HG03439 (cell line): ENCODE data around the gene EYS.
A peak's percentile ranks its signal among the peaks of the same experiment; 100 is the strongest.
"Not testable (repeated sequence)": the region's sequence is repeated elsewhere in the genome, so short reads cannot be mapped to it uniquely, and the experiment has no call there.

Source experiments
- ATAC-seq: cut with Tn5 transposase; IDR thresholded peaks from one replicate; pipeline ENCODE4 v1.9.1; 2021; ENCODE audit warnings: mild to moderate bottlenecking, moderate library complexity; ENCODE audit not compliant: unreplicated experiment

EYS gene

DNA sequence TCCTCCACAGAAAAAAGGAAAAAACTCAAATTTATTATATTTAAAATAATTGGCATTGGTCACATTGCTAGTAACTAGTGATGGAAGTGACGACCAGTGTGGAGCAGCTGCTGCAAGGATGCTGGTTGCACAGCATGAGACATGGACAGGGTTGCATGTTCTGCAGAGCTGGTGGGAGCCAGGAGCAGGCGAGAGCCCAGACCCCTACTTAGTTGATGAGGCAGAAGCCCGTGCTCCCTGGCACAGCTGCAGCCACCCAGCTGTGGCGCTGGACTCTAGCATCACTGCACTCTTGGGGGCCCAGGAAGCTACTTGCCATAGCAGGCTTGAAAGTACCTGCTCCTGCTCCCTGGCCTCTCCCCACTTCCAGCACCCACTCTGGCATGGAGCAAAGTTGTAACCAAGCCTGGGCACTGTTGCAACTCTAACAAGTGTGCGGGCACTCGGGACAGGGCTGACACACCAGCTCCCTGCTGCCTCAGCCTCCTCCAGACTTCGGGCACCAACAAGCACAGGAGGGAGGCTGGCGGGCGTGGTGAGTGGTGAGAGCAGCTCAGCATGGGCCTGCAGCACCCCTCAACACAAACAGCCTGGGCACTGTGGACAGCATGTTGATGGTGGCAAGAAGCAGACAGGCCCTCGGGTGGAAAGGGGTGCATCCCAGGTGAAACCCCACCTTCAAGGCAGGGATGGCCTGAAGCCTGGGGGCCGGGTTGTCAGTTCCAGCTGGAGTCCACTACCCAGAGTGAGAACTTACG is 69.6 kb downstream of the EYS start:
- no peak for ATAC-seq

DNA sequence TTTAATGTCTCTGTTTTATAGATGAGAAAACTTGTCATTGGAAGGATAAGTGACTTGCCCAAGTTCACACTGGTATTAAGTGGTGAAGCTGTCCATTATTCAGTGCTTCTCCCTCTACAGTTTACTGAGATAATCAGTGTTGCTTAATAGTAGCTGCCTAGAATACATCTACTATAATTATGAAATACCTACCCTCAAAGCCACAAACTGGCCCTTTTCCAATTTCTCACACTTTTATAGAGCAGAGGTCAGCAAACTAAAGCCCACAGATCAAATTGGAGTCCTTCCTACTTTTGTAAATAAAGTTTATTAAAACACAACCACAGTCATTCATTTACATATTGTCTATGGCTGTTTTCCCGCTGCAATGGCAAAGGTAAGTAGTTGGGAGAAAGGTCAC is 73.5 kb downstream of the EYS start:
- ATAC-seq, result no peak

DNA sequence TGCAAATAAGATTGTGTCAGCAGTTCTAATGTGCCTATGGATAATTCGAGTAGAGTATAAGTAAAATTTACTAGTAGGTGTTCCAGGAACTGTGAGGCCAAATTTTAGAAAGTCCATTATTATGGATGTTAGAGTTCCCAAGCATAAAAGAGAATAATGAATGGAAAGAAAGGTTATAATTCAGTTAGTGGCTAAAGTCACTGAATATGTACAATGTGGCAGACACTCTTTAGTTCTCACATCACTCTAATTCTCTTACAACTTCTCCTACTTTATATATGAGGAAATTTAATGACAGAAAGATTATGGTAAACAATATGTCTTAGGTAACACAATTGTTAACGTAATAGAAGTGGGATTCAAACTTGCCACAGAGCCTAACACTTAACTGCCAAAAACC is 75.3 kb downstream of the EYS start:
- no peak for ATAC-seq

DNA sequence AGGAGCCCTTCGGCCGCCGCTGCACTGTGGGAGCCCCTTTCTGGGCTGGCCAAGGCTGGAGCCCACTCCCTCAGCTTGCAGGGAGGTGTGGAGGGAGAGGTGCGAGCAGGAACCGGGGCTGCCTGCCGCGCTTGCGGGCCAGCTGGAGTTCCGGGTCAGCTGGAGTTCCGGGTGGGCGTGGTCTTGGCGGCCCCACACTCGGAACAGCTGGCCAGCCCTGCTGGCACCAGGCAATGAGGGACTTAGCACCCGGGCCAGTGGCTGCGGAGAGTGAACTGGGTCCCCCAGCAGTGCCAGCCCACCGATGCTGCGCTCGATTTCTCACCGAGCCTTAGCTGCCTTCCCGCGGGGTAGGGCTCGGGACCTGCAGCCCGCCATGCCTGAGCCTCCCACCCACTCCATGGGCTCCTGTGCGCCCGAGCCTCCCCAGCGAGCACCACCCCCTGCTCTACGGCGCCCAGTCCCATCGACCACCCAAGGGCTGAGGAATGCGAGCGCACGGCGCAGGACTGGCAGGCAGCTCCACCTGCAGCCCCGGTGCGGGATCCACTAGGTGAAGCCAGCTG is 79.5 kb downstream of the EYS start:
- ATAC-seq, result not testable (repeated sequence)

DNA sequence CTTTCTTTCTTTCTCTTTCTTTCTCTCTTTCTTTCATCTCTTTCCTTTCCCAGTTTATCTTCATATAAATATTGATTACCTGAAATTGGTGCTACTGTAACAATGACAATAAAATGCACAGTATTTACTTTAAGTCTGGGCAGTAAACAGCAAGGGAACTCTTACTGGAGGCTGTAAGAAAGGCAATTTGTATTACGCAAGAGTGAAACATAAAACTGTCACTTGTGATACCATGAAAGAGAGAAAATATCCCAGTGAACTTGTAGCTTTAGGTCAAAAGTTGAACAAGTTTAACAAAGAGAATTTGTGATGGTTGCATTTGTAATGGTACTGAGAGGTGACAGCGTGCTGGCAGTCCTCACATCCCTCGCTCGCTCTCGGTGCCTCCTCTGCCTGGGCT is 80.0 kb downstream of the EYS start:
- no peak for ATAC-seq

DNA sequence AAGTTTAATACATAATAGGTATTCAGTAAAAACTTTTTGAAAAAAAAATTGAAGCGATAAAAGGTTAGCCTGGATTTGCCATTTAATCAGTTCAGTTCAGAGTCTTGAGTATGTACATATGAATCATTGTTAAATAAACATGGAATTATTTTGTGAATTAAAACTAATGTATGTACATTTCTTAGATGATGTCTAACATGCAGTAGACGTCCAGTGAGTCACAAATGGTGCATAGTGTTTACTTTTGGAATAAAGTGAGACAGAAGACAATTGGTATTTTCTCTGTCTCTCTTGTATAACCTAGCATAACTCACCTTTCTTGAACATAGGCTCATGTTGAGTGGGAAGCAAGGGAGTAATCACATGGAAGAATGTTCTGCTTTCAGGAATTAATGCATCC is 83.5 kb downstream of the EYS start:
- no peak for ATAC-seq

DNA sequence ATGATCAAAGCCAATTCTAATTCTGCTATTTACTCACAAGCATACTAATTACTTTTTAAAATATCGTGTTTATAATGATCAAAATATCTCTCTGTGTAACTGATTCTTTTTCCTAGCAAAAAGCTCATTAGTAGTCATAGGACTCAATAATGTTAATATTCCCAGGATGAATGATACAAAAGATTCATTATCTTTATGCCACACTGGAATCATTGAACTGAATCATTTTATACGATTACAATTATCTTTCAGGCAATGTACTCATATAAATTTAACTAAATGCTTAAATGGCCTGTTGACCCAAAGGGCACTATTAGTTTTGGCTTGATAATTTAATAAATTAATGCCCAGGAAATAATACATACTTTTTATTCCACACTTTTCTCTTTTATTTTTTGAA is 96.3 kb downstream of the EYS start:
- ATAC-seq, result no peak

DNA sequence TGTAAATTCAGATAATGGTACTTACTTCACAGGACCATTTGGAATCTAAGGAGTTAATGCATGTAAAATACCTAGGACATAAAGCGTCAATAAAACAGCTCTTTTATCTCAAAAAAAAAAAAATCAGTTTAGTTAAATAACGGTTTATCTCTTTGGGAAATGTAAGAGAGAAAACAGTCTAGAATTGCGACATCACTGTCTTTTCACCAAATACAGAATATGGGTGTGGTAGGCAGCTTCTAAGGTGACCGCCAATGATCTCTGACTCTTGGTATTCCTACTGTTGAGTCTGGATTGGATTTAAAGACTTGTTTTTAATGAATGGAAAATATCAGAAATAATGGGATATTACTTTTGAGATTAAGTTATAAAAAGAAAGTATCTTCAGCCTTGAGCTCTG is 111.5 kb downstream of the EYS start:
- no peak for ATAC-seq

DNA sequence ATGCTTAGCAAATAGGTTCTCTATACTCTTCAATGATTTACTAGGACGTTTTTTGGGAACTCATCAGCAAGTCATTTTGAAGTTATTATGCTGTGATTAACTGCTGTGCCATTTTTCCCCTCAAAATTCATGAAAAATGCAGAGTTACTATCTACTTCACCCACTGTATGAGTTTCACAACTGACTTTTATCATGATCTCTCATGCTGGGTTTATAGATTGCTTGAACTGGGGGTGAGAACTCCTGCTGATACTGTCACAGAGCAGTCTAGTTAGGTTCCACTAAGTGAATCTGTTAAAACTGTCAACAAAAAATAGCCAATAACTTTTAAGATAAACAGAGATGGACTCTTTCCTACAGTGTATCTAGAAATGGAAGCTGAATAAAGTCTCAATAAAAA is 136.7 kb downstream of the EYS start:
- no peak for ATAC-seq

DNA sequence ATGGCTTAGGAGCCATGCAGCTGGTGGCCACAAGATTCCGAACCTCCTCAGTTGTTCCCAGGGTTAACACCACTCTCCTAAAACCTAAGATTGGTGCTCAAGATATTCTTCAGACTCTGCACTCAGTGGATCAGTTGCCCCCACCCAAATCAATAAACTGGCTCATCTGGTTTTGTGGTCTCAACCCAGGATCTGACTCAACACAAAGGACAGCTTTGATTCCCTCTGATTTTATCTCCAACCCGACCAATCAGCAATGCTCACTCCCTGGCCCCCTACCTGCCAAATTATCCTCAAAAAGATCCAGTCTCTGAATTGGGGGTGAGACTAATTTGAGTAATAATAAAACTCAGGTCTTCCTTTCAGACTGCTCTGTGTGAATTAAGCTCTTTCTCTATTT is 137.5 kb downstream of the EYS start:
- no peak for ATAC-seq

DNA sequence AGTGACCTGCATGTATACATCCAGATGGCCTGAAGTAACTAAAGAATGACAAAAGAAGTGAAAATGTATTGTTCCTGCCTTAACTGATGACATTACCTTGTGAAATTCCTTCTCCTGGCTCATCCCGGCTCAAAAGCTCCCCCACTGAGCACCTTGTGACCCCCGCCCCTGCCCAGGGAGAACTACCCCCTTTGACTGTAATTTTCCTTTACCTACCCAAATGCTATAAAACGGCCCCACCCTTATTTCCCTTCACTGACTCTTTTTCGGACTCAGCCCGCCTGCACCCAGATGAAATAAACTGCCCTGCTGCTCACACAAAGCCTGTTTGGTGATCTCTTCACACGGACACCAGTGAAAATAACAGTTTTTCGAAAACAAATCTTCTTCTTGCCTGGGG is 138.0 kb downstream of the EYS start:
- ATAC-seq, result not testable (repeated sequence)

DNA sequence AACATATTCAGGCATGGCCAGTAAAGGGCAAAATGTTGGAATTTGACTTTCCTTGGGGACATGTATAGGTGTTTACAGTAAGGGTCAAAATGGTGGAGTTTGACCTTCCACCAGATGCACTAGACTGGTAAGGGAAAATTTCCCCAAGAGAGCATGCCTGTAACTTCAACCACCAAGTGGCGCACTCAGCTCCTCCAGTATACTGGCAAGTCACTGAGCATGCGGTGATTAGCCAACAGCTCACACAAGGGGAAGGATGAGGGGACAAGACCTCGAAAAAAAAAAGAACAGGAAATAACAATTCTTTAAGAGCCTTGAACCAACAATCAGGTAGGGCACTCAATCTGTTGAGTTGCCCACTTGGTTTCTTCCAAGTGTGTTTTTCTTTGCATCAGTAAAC is 140.9 kb downstream of the EYS start:
- ATAC-seq, result no peak

DNA sequence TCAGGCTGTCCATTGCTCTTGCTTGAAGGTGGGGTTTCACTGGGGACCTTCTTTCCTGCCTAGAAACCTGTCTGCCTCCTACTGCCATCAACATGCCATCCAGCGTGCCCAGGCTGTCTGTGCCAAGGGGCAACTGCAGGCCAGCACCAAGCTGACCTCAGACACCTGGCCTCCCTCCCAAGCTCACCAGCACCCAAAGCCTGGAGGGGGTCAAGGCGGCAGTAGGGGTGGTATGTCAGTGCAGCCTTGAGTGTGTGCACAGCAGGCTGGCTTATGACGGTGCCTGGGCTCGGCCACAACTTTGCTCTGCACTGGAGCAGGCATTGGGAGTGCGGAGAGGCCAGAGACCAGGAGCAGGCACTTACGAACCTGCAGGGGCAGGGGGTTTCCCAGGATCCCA is 149.0 kb downstream of the EYS start:
- ATAC-seq, result no peak

DNA sequence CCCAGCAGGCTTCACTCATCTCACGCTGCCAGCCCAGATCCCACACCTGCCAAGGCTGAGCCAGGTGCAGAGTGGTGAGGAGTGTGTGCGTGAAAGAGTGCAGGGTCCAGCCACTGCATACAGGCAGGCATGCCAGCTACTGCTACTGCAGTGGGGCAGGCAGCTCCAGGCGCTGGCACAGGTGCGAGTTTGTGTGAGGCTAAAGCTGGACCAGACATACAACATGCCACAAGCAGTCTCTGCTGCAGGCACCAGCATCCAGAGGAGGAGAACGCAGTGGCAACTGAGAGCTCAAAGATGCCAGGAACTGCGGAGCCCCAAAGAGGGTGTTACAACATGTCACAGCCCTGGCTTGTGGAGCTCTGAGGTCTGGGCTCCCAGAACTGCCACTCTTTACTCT is 149.8 kb downstream of the EYS start:
- ATAC-seq, result no peak

DNA sequence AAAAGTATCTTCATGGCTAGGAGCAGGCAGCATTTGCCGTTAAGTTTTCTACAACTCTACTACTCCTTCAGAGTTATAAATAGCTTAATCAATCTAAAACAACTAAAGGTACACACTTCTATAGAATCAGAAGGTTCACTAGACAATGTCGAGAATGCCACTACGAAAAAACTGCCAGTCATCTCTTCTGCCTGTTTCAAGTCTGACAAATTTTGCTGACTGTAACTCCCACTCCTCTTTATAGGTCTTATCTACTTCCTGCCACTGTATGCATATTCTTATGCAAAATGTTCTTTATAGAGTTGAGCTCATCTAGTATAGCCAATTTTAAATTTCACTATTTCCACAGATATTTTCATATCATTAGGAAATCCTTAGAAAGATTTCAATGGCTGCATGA is 160.1 kb downstream of the EYS start:
- no peak for ATAC-seq

DNA sequence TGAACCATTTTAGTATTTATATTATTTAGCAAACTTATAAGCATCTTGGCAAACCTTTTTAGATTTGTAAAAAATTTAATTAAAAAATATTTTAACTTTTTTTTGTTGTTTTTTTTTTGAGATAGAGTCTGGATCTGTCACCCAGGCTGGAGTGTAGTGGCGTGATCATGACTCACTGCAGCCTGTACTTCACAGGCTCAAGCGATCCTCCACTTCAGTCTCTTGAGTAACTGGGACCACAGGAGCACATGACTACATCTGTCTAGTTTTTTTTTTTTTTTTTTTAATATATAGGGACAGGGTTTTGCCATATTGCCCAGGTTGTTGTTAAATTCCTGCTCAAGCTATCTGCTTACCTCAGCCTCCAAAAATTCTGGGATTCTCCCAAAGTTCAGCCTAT is 161.1 kb downstream of the EYS start:
- no peak for ATAC-seq

DNA sequence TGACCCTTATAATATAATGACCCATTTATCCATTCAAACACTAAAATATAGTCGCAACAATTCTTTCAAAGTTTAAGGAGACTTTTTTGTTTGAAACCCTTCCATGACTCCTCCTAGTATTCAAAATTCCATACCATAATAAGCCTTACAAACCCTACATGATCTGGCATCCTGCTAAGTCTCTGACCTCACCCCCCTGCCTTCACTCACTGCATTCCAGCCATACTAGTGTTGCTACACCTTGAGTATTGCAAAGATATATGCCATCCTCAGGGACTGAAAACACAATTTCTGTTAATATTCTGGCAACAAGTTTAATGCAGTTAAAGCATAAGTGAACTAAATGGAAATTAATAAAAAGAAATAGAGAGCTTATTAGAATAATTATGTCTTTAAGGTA is 168.4 kb downstream of the EYS start:
- ATAC-seq, result no peak

DNA sequence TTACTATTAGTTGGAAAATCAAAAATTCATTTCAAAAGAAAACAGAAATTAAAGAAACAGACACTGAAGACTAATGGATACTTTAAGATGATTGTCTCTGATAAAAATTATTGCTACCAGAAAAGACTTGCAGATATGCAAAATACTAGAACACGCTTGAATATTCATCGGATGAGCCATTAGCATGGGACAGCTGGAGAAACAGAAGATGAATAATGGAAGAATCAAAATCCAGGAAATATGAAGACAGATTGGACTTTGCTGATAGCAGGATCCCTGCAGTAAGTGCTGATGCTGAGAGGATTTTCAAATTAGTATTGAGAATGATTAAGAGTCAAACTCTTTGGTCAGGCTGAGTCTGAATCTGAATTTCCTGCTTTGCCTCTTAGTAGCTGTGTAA is 169.4 kb downstream of the EYS start:
- no peak for ATAC-seq

DNA sequence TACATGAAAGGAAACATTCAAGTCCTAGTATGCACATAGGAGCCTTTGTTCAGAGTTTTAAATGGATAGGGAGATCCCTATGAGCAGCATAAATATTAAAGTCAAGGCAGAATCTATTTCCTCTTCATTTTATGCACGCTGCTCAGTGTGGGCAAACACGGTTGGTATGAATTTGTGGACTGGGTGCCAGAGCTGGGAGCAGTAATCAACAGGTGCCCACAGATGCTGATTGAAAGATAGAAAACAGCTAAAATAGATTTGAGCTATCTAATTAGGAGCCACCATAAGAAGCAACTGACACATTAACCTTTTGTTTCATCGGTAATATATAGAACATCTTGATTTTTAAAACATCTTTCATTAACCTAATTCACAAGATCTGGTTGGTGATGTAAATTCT is 175.5 kb downstream of the EYS start:
- ATAC-seq, result no peak

DNA sequence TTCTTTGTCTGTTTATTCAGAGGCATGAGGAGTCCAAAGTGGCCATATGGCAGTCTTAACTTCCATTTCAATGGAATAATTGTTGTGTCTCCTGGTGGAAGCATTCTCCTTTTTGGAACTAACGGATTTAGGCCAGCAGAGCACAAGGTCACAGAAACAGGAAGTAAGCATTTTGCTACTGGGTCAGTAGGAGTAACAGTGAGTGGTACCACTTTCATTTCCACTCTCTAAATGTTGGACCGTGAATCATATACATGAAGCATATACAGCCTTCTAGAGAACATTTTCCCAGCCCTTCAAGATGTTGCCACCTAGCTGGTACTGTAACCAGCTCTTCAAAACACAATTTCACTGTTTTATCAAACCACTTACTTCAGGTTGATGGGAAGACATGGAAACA is 182.8 kb downstream of the EYS start:
- ATAC-seq, result no peak

DNA sequence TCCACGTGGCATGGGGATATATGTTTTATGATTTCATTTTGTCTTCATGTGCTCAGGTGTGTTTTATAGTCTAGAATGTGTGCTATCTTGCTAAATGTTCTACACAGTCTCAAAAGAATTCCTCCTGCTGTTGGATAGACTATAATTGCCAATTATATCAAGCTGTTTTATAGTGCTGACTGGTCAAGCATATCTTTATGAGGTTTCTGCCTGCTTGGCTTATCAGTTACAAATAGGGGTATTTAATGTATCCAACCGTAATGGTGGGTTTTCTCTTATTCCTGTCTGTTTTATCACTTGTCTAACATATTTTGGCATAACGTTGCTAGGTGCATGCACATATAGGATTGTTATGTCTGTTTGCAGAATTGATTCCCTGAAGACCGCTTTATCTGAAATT is 201.3 kb downstream of the EYS start:
- no peak for ATAC-seq

DNA sequence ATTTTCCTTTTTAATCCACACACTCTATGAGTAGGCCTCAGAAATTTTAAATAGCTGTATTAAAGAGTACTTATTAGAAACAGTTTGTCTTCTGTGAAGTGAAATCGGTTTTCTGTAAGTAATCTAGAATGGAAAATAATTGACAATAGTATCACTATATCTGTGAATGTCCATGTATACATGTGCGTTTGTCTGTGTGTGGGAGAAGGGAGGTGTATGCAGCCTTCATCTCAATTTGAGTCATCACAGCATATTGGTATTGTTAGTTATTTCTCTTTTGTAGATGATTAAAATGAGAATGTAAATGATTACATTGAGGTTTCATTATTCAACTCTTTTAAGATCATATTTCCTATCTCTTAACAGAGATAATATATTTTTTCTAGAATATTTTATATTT is 206.0 kb downstream of the EYS start:
- ATAC-seq, result peak; percentile 51

DNA sequence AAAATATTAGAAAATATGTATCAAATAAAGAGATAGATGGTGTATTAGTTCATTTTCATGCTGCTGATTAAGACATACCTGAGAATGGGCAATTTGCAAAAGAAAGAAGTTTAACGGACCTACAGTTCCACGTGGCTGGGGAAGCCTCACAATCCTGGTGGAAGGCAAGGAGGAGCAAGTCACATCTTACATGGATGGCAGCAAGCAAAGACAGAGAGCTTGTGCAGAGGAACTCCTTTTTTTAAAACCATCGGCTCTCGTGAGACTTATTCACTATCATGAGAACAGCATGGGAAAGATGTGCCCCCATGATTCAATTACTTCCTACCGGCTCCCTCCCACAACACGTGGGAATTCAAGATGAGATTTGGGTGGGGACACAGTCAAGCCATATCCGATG is 223.4 kb downstream of the EYS start:
- not testable (repeated sequence) for ATAC-seq
